Suppressor macrophage (primary cell): ENCODE measurements around the gene SAMSN1.

ENCODE experiments used
- DNase-seq, 4 experiments: peaks; one replicate each; pipeline ENCODE4 v3.0.0-alpha.2; 2020 to 2022
- total RNA-seq, 17 experiments: gene quantifications; one replicate each; lab custom pipeline; 2026; ENCODE audit warnings: mixed read lengths in 6 of 17, inconsistent platforms in 3 of 17; lab: John Stamatoyannopoulos, UW

The SAMSN1 gene
- total RNA-seq: 51.7 to 449 (median 140) reads per million in 17 experiments

DNA sequence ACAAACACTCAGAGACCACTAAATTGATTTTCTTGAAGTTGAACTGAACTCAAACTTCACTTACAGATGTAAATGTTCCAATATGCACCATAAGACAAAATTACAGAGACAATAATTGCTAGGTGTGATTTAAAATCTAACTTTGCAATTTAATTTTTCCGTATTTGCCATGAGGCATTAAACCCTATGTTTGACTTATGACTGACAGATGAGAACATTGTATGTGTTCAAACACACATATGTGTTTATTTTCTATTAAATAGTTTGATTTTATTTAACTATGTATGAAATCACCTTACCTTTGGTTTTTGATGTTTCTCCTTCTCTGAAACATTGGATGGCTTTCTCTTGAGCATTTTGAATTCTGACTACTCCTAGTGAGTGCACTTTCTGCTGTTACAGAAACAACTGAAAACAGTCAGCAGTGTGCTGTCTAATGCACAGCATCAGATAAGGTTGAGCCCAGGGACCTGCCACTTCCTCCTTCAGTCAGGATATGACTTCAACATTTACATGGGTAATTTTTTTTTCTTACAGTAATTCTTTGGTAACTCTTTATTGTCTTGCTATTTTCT is at the start of gene SAMSN1:
SAMSN1 (minus strand) TSS at position 410 of the 575 bp plus-strand sequence; CDS start at position 356, 54 bp downstream.
- peak; percentile 86 to 93 (median 89) for DNase-seq

DNA sequence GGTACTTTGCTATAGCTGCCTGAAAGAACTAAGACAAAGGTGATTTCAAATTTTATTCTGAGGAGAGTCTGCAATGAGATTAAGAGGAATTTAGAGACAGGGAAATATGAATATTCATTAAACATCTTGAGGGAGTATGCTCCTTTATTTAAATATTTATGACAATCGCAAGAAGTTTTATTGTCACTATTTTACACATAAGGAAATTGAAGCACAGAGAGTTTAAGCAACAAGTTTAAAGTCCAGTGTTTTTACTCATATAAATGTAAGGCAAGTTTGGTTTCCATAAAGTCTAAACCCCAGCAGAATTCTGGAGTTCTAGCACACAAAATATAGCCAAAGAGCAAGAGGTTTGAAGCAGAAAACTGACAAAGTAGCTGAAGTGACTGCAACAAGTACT is 49.3 kb upstream of the SAMSN1 start:
- no peak for DNase-seq

DNA sequence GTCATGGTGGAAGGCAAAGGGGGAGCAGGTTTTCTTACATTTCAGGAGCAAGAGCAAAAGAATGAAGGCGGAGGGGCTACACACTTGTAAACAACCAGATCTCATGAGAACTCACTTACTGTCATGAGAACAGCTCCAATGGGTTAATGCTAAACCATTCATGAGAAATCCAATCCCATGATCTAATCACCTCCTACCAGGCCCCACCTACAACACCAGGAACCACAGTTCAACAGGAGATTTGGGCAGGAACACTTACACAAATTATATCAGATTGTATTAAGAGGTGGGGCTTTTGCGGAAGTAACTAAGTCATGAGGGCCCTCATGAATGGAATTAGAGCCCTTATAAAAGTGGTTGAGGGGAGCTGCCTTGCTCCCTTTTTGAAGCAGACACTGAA is 48.9 kb upstream of the SAMSN1 start:
- no peak for DNase-seq

DNA sequence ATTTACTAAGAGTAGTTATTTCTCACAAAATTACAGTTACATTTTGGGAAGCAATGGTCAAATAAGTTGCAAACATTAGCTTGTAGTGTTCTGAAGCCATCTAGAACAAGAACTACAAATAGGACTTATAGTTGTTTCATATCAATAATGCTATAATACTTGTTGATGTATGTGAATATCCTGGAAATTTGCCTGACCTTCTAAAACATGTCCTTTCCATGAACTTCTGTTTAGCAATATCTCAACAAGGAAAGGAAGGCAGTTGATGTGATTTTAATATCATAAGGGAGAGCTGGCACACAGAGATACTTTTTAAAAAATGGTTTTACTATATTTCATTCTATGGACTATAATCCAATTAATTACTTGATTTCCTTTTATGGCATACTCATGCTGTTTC is 47.1 kb upstream of the SAMSN1 start:
- no peak for DNase-seq

DNA sequence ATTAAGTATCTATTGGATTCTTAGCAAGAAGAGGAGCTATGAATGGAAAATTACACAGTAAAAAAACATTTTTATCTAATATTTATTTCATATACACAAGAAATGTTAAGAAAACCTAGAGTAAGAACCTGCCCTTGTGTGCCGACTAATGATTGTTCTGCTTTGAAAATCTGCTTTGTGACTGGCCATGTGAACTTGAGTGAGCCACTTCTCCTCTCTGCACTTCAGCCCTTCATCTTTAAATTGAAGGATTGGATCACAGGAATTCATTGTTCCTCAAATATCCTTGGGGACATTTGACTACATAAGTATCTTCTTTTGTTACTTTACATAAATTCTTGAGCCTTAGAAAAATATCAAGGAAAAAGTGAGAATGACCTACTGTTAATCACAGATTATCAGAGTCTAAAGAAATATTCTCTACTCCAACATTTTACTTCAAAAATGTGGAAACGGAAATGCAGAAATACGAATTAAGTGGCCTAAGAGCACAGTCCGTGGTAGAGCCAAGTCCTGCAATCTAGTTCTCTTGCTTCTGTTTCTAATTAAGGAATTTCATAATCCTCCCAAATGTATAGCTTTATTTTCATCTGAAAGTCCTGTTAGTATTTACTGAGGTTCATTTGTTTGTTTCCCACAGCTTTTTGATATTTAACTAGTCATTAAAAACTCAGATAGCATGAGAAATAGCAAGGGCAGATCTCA is 46.3 kb upstream of the SAMSN1 start:
- peak in 3 of 4 experiments; percentile 25 to 54 (median 46) for DNase-seq

DNA sequence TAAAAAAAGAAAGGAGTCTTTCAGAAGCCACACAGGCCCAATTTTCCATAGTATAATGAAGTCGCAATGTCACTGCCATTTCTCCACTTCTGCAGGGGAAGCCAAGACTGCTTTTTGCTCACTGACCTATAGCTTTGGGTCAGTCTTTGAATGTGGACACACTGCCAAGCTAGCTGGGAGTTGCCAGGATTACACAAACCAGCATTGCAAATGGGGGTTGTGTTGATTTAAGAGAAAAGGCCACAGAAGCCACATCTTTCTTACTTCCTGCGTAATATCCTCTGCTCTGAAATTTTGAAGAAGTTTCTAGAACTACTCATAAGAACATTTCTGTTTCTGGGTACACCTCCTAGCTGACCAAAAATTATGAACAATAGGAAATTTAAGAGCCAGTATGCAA is 45.8 kb upstream of the SAMSN1 start:
- peak; percentile 86 to 95 (median 90) for DNase-seq

DNA sequence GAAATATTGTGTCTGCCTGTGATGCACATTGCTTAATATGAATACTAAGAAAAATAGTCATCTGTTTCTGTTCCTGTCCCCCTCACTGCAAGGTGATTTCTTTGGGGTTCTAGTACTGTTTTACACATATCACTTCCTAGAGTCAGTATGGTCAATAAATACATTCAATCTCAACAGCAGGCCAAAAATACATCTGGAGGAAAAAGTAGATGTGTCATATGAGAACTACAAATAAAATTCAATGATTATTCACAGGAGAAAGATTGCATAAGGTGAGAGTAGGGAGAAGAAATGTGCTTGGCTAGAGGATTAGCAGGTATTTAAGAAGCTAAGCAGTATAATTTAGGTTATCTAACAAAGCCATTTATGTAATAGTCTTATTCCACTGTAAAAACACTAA is 45.3 kb upstream of the SAMSN1 start:
- no peak for DNase-seq

DNA sequence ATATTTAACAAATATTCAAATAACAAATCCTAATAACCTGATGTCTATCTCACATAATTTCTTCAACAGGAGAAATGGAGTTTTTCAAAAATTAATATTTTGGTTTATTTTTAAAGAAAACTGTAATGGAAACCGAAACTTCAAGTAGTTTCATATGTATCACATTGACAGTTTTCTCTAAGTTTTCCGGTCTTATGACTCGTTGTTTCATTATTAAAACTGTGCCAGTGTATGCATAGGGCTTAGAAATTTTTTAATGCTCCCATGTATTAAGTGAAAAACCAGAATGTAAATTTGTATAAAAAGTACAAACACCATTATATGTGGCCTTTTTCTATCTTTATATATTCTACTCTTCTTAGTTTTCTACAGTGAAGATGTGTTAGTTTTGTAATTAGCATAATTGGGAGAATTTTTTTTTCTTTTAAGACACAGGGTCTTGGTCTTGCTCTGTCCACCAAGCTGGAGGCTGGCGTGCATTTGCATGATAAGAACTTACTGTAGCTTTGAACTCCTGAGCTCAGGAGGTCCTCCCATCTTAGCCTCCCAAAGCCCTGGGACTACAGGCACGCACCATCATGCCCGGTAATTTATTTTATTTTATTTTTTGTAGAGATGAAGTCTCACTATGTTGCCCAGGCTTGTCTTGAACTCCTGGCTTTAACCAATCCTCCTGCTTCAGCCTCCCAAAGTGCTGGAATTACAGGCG is 43.9 kb upstream of the SAMSN1 start:
- peak in 2 of 4 experiments; percentile 42 to 49 for DNase-seq

DNA sequence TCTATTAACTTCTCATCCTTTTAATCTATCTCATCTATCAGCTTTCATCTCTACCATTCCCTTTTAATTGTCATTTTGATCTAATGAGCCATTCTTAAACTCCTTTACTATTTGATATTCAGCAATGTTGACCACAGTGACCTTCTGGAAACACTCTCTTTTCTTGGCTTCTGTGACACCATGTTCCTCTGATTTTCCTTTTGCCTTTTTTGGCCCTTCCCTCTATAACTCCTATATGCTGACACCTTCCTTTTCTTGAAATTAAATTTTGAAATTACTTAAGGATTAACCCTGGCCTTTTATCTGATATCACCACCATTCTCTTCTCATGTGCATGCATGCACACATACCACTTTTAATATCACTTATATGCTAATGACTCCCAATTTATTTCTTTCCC is 41.2 kb upstream of the SAMSN1 start:
- no peak for DNase-seq

DNA sequence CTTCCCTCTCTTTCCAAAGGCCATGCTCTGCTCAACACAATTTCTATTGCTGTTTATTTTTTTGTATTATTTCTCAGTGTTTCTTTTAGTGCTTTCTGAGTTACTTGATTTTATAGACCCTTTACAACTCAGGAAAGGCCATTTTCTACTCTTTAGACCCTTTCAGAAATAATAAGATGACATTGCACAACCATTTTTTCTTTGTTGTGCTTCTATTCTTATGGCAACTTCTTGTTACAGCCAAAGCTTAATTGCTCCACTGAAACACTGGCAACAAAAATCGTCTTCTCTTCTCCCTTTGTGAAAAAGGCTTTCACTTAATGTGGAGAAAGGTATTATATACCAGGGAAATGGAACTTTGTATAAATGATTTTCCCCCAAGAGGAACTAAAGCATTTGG is 39.0 kb upstream of the SAMSN1 start:
- DNase-seq: no peak

DNA sequence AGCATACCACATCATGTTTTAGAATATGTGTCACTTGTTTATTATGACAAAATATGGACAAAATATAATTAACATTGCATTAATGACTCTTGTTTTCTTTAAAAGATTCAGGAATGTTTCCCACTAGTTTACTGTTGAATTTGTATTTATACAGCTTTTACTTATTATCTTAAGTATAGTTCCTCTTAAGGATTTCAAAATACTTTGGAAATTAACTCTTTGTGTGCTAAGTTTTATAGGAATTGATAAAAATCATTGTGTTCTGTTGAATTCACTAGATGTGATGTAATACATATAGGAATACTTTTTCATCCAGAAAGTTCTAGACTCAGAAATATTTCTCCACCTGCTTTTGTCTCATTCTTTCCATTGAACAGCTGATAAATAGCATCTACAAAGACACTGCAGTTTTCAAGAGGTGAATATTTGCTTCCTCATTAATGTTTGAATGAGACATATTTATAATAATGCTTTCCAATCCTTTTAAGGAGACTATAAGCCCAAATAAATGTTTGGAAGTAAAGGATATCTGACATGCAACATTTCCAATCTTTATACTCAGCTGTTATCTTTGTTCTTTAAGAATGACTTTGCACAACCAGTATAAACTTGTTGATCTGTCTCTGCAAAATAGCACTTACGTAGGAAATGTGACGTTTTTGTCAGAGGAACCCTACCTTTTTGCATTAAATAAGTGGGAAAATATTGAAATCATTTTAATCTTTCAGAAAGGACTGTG is 38.4 kb upstream of the SAMSN1 start:
- DNase-seq: no peak

DNA sequence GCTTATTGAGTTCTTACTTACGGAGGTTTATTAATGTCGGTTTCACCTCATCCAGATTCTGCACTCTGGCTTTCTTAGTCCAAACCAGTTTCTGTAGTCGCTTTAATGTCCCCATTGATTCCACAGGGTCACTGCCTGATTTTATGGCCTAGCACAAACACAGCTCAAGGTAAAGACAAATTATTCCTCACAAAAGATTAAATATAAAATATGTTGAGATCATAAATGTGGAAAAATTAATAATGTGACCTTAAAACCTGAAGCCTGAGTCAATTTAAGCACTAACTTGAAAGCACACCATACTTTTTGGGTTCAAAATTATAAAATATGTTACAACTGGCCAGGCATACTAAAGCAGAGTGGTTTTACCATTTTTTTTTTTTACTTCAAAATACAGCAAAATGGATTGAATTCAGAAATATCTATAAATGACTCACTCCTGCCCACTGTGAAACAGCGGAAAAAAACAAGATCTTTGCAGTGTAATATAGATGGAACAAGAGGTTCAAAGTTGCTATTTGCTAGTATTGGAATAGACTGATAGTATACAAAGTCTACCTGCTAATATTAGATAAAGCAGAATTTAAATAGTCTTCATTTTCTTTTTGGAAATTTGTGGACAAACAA is 37.6 kb upstream of the SAMSN1 start:
- no peak for DNase-seq

DNA sequence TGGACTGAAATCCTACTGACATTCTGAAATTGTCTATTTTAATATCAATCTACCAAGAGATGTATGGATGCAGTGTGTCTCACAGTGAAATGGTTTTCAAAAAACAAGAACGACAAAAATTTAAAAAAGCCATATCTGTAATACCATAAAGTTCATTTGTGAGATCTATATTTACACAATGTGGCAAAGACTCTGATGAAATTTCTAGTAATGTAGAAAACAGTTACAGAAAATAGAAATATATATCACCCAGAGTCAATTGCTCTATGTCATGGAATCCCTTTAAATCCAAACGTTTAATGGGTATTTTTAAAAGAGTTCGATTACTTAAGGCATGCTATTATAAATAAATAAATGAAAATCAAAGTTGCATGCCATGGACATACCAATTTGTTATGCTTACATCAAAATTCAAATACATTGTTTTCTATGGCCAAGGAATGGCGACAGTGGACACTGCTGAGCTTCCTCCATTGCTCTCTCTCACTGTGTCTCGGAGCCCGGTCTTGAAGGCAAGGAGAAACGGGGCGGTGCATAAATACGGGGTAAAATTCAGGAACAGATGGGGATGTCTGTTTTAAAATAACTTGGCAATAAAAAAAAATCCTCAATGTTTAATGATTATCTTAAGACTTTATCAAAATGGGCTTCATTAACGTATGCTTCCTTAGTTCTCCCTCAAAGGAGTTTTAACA is 37.0 kb upstream of the SAMSN1 start:
- DNase-seq: no peak

DNA sequence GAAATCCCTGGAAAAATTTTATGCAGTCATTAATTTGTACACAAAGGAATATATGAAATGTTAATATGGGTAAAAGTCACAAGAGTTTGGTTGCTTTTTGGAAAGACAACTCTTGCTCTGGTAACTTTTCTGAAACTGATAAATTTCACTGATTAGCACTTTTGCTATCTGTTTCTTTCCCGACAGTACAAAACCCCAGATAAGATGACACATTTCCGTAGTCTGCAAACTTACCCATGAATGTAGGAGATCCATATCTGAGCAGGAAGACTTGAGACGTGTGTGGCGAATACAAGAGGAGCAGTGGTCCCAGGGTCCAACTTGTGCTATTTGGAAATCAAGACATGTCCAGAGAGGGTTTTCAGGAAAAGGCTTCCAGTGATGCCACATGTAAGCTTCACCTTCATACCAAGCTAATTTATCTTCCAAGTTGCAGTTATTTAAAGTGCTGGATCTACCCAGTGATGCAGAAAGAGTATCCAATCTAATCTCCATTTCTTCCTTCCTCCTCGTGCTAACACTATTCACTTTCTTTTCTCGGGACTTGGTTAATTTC is 35.9 kb upstream of the SAMSN1 start:
- DNase-seq: no peak

DNA sequence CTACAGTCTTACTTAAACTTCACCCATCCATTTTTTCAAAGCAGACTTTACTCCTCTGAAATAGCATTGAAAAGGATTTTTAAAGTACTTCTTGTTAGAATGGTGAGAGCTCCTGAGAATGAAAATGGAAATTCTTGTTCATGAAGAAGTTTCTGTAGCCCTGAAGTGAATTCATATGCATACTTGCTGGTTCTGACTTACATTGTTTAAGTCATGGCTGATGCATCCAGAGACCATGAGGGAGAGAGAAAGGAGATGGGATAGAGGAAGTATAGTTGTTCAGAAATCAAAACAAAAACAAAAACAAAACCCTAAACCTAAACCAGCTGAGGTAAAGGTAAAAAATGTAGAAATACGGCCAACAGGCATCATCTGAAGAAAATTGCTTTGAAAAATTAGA is 27.1 kb upstream of the SAMSN1 start:
- DNase-seq: no peak

DNA sequence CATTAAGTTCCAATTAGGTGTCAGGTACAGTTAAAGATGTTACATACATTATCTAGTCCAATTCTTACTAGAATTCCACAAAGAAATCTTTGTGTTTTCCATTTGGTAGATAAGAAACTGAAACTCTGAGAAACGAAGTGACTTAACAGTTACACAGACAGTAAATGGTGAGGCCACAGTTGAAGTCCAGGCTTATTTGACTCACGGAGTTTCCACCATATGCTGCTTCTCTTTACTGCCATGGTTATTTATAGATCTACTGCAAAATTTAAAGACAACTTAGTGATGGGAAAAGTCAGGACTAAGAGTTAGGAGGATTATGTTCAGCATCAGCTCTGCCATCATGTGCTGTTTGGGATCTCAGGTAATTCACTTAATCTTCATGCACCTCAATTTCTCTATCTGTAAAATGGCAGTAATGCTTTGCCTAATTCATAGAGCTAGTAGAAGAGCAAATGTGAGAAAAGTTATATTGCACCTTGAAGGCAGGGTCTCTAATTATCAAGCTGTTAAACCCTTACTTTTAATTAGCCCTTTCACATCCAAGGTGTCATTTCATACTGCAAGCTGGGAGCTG is 26.2 kb upstream of the SAMSN1 start:
- DNase-seq: peak in 1 of 4 experiments; percentile 36

DNA sequence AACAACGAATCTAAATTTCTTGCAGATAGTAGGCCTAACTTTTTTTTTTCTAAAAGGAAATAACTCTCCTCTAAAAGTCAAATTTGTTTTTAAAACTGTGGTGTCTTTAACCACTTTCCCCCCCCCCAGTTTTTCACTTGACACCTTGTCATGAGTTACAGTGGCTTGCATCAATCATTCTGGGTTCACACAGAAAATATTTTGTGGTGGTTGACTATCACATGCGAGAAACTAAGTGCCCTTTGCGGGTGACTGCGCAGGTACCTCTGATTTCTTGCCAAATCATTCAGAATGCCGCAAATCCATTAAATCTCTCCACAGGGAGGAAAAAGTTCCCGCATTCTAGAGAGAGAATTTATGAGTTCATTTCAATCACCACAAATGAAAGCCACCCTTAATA is 23.8 kb upstream of the SAMSN1 start:
- no peak for DNase-seq

DNA sequence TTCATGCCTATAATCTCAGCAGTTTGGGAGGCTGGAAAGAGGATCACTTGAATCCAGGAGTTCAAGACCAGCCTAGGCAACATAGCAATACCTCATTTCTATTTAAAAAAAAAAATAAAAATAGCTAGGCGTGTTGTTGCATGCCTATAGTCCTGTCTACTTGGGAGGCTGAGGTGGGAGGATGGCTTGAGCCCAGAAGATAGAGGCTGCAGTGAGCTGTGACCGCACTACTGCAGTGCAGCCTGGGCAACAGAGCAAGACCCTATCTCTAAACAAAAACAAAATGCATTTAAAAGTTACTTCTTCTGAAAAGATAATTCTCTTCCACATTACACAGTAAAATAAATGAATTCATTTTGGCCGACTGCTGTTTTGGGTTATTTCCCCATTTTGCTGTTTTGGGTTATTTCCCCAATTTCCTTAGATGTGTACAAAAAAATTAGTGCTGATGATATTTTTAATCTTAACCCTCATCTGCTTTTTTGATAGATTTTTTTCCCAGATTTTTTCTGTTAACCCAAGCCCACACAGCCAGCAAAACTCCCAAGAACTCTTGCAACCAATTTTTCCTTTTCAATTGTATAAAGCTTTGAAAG is 23.0 kb upstream of the SAMSN1 start:
- DNase-seq: peak in 3 of 4 experiments; percentile 26 to 61 (median 53)

DNA sequence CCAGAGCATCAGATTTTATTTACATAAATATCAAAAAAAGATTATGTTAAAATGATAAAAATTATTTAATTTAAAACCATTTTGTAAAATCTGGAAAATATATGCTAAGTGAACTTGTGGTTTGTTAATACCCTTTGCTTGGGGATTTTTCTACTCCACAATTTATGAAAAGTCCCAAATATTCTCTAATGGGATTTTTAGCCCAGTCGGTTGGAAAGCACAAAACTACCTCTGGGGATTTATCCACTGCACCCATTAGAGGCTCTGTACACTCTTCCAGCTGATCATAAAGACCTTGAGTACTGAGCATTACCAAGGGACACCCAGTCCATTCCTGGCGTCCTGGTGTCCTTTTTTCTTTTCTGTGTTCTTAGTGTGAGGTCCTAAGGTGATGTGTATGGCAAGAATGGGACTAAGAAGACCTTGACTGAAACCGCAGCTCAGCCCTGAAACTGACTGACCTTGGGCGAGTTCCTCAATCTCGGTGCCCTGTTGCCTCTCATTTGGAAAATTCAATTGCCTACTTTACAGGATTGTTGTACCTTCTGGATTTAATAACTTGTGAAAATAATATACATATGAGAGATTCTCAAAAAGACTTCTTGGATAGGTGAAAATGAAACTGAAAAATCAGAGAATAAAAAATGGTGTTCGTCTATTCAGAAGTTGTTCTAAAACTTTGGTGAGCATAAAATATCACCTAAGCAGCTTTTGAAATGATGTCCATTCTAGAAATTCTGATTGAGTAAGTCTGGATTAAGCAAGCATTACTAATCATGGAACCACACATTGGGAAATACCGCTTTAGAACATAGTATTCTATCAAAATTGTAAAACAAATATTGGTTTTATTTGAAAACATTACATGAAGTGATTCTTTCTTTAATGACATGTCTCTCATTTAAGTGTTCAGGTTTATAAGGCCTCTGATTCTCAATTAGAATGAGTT is 21.5 kb upstream of the SAMSN1 start:
- peak; percentile 24 to 71 (median 59) for DNase-seq

DNA sequence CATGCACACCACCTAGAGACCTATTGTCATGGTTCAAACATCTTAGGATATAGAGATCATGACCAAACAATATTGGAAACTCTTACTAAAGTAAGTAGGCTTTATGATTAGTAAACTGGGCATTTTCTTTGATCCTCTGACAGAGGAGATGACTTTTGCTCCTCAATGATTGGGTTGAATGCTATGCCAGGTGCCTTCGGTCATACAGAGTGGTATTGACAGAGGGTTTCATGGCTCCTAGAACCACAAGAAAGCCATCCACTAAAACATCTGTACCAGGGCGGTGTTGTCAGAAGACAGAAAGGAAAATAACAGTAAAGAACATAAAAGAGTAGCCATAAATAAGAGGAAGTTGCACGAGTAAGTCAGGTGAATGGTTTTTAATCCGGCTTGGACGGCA is 20.8 kb upstream of the SAMSN1 start:
- no peak for DNase-seq
